Activated T-cell treated with anti-CD3 and anti-CD28 coated beads, Interleukin-2, amount 50 U/mL, for 48 hours (primary cell): ENCODE results near the gene DUSP9.
"Not testable (repeated sequence)": the region's sequence is repeated elsewhere in the genome, so short reads cannot be mapped to it uniquely, and the experiment has no call there.

Experiments
- DNase-seq, 2 experiments: peaks; one replicate each; pipeline ENCODE4 v3.0.0-alpha.2; 2020

DUSP9 gene

DNA sequence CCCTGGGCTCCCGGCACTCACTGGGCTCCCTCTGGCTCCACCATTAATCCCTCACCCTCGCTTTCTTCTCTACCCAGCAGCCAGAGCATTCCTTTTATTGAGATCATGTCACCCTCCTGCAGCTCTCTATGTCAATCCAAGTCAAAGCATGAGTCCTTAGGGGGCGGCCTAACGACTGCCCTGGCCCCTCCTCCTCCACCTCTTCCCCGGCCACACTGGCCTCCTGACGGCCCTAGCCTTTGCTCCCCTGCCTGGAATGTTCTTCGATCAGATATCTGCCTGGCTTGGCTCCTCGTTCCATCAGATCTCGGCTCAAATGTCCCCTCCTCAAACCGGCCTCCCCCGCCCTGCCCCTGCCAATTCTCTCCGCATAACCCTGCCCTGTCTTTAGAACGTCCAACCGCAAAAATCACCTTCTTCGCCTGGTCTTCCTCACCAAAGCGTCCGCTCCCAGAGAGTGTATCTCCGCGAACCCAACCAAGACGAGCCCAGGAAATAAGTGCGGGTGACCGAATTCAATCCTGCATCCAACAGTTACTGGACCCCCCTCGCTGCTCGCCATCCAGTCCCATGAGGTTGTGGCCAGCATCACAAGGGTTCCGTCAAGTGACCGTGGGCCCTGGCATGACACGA lies 27.3 kb downstream of the DUSP9 start:
- no peak for DNase-seq

GRCh38 chrX:153681175-153681574 lies 34.2 kb downstream of the DUSP9 start:
- peak in 1 of 2 experiments; percentile 8 for DNase-seq

DNA sequence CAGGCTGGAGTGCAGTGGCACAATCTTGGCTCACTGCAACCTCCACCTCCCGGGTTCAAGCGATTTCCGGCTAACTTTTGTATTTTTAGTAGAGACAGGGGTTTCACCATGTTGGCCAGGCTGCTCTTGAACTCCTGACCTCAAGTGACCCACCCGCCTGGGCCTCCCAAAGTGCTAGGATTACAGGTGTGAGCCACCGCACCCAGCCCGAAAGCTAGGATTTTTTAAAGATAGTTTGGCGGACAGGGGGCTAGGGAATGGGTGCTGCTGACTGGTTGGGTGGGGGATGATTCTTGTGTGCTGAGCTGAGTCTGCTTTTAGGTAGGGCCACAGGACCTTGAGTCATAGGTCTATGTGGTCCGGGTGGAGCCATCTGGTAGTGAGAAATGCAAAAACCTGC lies 36.5 kb downstream of the DUSP9 start:
- not testable (repeated sequence) for DNase-seq

DNA sequence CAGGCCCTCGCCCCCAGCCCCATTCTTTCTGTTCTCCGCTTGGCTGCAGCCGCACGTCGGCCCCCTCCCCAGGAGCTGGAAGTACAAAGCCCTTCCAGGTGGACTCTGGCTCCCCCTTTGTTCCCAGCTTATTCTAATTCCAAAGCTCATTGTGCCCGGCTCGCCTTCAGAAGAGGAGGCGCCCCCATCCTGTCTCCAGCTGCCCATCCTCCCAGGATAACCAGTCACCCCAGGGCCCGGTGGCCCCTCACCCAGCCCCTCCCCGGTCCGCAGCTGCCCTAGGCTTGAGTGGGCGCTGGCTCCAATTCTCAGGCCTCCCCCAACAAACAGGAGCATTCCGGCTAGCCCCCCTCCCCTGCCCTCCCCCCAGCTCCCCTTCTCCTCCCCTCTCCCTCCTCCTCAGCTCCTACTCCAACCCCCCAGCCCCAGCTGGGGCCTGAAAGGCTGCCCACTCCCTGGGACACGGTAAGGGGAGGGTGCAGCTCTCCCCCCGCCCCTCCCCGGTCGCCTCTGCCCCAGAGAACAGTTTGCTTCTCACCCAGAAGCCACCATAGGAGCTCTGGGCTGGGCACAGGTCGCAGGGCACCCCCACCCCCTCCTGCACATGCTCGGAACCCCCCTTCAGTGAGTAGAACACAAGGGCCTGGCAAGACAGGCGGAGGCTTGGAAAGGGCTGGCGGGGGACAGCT lies 37.6 kb downstream of the DUSP9 start:
- no peak for DNase-seq

- no peak for DNase-seq
Observed at GRCh38 chrX:153685156-153685536, 38.1 kb downstream of the DUSP9 start.

GRCh38 chrX:153685751-153686696 lies 39.0 kb downstream of the DUSP9 start:
- DNase-seq: no peak

DNA sequence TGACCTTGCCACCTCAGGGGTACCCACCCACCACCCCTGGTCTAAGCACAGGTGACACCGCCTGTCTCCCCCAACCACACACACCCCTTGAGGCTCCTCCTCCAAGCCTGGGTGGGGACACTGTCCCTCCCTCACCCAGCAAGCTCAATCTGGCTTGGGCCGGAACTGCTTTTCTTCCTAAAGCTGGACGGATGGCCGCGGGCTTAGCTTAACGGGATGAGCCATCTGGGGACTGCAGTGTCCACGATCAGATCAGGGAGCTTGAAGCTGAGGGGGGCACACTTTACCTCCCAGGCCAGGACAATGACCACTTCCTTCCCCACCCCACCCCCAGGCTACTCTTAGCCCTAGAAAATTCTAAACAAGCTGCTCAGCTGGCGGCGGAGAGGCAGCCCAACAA lies 39.7 kb downstream of the DUSP9 start:
- DNase-seq: no peak

DNA sequence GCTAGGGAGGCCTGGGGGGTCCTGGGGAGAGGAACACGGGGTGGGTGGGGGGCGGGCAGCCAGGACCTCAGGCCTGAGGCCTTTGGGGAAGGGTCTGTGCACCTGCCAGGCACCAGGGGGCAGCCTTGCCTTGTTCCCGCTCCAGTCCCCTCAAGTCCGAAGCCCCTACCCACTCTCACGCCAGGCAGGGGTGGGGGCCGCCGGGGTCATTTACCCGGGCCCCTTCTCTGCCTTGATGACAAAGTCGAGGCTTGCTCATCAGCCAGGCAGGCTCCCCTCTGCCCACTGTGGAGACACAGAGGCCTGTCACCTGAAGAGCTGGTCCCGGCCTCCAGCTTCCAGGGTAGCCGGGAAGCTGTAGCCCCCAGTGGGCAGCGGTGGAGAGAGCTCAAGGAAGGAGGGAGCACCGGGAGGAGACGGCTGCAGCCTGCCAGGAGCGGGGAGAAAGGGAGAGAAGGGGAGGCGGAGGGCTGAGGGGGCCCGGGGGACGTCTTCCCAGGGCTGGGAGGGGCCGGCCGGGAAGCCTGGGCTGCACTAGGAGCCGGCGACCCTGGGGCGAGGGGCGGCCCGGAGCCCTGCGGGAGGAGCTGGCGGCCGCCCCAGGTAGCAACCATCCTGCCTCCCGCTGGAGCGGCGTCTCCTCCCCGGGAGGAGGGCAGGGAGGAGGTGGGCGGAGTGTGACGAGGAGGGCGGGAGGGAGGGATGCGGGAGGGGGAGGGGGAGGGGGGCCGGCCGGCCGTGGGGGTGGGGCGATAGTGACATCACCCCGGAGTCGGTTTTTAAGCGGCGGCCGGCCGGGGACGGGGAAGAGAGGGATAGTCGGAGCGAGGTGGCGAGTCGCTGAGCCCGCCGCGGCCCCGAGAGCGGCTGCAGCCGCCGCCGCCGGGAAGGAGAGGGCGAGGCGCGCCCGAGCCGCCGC lies 40.4 kb downstream of the DUSP9 start, which contains the start of gene SLC6A8:
TSS of gene SLC6A8 (plus strand) at position 806 of the 919 bp plus-strand sequence. CDS start 649 bp downstream, outside the sequence.
- DNase-seq: peak; percentile 39 to 52

GRCh38 chrX:153688071-153688470 lies 41.1 kb downstream of the DUSP9 start:
- DNase-seq: no peak

DNA sequence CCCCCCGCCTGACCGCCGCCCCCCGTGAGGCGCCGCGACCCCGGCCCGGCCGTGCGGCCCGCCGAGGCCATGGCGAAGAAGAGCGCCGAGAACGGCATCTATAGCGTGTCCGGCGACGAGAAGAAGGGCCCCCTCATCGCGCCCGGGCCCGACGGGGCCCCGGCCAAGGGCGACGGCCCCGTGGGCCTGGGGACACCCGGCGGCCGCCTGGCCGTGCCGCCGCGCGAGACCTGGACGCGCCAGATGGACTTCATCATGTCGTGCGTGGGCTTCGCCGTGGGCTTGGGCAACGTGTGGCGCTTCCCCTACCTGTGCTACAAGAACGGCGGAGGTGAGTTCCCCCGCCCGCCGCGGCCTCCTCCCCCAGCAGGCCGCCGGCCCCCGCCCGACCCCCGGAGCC lies 41.5 kb downstream of the DUSP9 start:
- no peak for DNase-seq

GRCh38 chrX:153688911-153689590 lies 42.0 kb downstream of the DUSP9 start:
- no peak for DNase-seq

- DNase-seq: no peak
Observed at GRCh38 chrX:153689654-153690465, 42.9 kb downstream of the DUSP9 start.

DNA sequence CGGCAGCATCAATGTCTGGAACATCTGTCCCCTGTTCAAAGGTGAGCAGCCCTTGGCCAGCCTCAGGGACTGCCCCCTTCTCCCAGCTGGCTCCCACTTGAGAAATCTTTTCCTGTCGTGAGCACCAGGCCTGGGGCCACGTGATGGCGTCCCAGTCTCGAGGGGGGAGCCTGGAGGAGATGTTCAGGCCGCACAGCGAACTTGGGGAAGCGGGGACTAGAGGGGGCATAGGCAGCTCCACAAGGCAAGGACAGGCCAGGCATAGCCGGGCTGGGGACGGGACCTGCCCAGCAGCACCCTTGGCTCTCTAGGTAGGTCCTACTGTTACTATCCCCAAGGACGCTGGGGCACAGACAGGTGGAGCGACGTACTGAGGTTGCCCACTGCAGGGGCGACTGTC lies 43.5 kb downstream of the DUSP9 start:
- DNase-seq: no peak

GRCh38 chrX:153691032-153691827 lies 44.2 kb downstream of the DUSP9 start:
- not testable (repeated sequence) for DNase-seq

- no peak for DNase-seq
Observed at GRCh38 chrX:153692003-153692402, 45.0 kb downstream of the DUSP9 start.

- DNase-seq: no peak
Observed at GRCh38 chrX:153692611-153693156, 45.7 kb downstream of the DUSP9 start.

DNA sequence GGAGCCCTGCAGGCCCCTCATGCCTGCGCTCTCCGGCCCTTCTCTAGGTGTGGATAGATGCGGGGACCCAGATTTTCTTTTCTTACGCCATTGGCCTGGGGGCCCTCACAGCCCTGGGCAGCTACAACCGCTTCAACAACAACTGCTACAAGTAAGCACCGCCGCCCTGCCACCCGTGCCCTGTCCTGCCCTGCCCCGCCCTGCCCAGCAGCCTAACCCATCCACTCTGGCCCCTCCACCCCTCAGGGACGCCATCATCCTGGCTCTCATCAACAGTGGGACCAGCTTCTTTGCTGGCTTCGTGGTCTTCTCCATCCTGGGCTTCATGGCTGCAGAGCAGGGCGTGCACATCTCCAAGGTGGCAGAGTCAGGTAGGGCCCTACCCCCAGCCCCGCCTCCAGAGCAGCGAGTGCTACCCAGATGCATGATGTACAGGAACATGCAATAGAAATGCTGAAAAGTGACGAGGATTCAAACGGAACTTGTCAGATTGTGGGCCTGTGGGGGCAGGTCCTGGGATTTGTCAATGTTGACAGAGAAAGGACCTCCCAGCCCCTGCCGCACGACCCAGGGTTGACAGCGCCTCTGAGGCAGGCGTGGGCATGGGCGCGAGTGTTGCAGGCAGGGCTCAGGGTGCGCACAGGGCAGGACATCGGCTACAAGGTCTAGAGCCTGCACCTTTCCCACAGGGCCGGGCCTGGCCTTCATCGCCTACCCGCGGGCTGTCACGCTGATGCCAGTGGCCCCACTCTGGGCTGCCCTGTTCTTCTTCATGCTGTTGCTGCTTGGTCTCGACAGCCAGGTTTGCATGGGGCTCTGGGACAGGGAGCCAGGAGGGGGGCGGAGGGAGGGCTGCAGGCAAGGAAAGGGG lies 46.4 kb downstream of the DUSP9 start:
- no peak for DNase-seq

DNA sequence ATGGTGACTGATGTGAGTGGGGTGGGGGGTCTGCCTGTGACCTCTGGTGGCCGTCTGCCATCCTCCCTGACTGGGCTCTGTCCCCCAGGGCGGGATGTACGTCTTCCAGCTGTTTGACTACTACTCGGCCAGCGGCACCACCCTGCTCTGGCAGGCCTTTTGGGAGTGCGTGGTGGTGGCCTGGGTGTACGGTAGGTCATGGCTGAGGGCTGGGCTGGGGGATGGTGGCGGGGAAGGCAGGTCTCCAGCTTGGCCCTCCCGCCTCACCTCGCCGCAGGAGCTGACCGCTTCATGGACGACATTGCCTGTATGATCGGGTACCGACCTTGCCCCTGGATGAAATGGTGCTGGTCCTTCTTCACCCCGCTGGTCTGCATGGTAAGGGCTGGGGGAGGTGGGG lies 47.3 kb downstream of the DUSP9 start:
- not testable (repeated sequence) for DNase-seq
